CD4-positive, alpha-beta T cell (primary cell): ENCODE results near the gene DOCK9. TPM values are rescaled to one million over a fixed set of nuclear protein-coding genes. Genes with fewer than 3 reads are reported as not detected.

Experiments used
- ATAC-seq: fragments of 200-7000 bp; cut with Tn5 transposase; one replicate; pipeline ENCODE4 v1.10.0; 2022; ENCODE audit warnings: mild to moderate bottlenecking; ENCODE audit not compliant: poor library complexity
- CTCF ChIA-PET: fragments of 350-600 bp; sonication (Branson Sonifier 250); formaldehyde crosslinking; loops from one replicate; lab custom pipeline; 2021; ENCODE audit warnings: antibody characterized with exemption, inconsistent platforms; lab: Charles Lee
- POLR2A ChIA-PET: fragments of 350-600 bp; sonication (Branson Sonifier 250); formaldehyde crosslinking; loops from one replicate; lab custom pipeline; 2021; ENCODE audit warnings: antibody characterized with exemption, inconsistent platforms; lab: Charles Lee
- DNase-seq, 14 experiments: peaks; one replicate each; pipeline ENCODE4 v3.0.0-alpha.2; 2013 to 2020; ENCODE audit warnings: mixed read lengths in 2 of 14
- H3K27ac ChIP-seq, 2 donors: one replicate each; pipeline versions ENCODE4 v1.5.1 to v1.7.0; 2013; ENCODE audit warnings: low read length in 2 of 2, low read depth in 1 of 2, mild to moderate bottlenecking in 1 of 2
- H3K27me3 ChIP-seq, 2 experiments: 1 replicate in 1 of 2; 2 replicates in 1 of 2; pipeline versions ENCODE4 v1.6.1 to v1.7.0; 2013; ENCODE audit warnings: low read length in 2 of 2, control low read depth in 1 of 2, mild to moderate bottlenecking in 1 of 2, moderate library complexity in 1 of 2; ENCODE audit not compliant: insufficient read depth in 2 of 2, control insufficient read depth in 1 of 2
- H3K36me3 ChIP-seq: one replicate; pipeline ENCODE4 v1.6.1; 2013; ENCODE audit warnings: low read length, control low read depth; ENCODE audit not compliant: insufficient read depth
- H3K4me1 ChIP-seq: one replicate; pipeline ENCODE4 v1.6.1; 2013; ENCODE audit warnings: low read length, control low read depth; ENCODE audit not compliant: insufficient read depth
- H3K4me3 ChIP-seq: one replicate; pipeline ENCODE4 v1.5.1; 2013; ENCODE audit warnings: mild to moderate bottlenecking, low read length, moderate library complexity
- H3K9me3 ChIP-seq, 2 experiments: 1 replicate in 1 of 2; 2 replicates in 1 of 2; pipeline versions ENCODE4 v1.6.1 to v1.7.0; 2013; ENCODE audit warnings: low read length in 2 of 2, mild to moderate bottlenecking in 2 of 2, control low read depth in 1 of 2, moderate library complexity in 1 of 2; ENCODE audit not compliant: control insufficient read depth in 1 of 2, insufficient read depth in 1 of 2
- H3K27ac Mint-ChIP-seq: one replicate; pipeline ENCODE4 v1.8.0; 2020; ENCODE audit warnings: mixed read lengths
- H3K27me3 Mint-ChIP-seq: one replicate; pipeline ENCODE4 v1.8.0; 2021; ENCODE audit warnings: mixed read lengths
- H3K36me3 Mint-ChIP-seq: one replicate; pipeline ENCODE4 v1.8.0; 2021; ENCODE audit warnings: low read depth, mixed read lengths
- H3K4me1 Mint-ChIP-seq: one replicate; pipeline ENCODE4 v1.8.0; 2021; ENCODE audit warnings: low read depth, mixed read lengths
- H3K4me3 Mint-ChIP-seq: one replicate; pipeline ENCODE4 v1.8.0; 2020; ENCODE audit warnings: mild to moderate bottlenecking, mixed read lengths
- H3K9me3 Mint-ChIP-seq: one replicate; pipeline ENCODE4 v1.8.0; 2020; ENCODE audit warnings: mixed read lengths
- intact Hi-C, 2 experiments: fragments of 100-400 bp; cut with DNase I in 1 of 2; cut with micrococcal nuclease in 1 of 2; formaldehyde crosslinking; loops; one replicate each; pipeline versions ENCODE4 v1.15.1 to v1.9.0; 2023 to 2025; cut with DNase I, micrococcal nuclease
- total RNA-seq, 174 experiments: library from RNA in 2 of 174; stranded (reverse) in 2 of 174; gene quantifications; one replicate each; pipeline ENCODE4 v1.2.3 and lab custom pipeline; 2021 to 2026
- TF ChIP-seq, protein P1 (sequence below): fragments of 200-600 bp; IDR thresholded peaks from one replicate; pipeline ENCODE4 v1.8.0; 2022; ENCODE audit warnings: antibody characterized with exemption, mild to moderate bottlenecking

Gene DOCK9
- total RNA-seq, 2 experiments from 2014 or later = 76.3 to 79.3 TPM

DNA sequence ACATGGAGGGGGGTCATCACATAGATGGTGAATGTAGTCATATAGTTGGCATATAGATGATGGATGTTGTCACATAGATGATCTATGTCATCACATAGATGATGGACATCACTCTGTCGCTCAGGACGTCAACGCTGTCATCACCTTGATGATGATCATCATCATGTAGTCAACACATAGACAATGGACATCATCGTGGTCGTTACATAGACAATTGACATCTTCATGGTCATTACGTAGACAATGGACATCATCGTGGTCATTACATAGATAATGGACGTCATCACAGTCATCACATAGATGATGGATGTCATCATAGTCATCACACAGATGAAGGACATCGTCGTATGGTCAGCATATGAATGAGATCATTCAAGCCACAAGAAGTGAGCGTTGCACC lies 196.8 kb downstream of the DOCK9 start:
- no peak overlapping the region for H3K4me3 Mint-ChIP-seq
- Histone ChIP-seq H3K27ac (no peak overlapping the region), H3K27me3 (peaks cover 0 to 9% of the 10 kb centered on the region in 2 experiments), H3K36me3 (no peaks in the 10 kb centered on the region), H3K9me3 (no peaks in the 10 kb centered on the region), H3K4me1 (no peaks in the 10 kb centered on the region), H3K4me3 (no peak overlapping the region)
- ChIA-PET CTCF (no interaction called here), POLR2A (no interaction called here)
- peaks cover 34% of the 10 kb centered on the region for H3K27me3 Mint-ChIP-seq
- H3K4me1 Mint-ChIP-seq = no peaks in the 10 kb centered on the region
- DNase-seq (no peak), ATAC-seq (no peak)
- TF ChIP-seq, protein P1, sequence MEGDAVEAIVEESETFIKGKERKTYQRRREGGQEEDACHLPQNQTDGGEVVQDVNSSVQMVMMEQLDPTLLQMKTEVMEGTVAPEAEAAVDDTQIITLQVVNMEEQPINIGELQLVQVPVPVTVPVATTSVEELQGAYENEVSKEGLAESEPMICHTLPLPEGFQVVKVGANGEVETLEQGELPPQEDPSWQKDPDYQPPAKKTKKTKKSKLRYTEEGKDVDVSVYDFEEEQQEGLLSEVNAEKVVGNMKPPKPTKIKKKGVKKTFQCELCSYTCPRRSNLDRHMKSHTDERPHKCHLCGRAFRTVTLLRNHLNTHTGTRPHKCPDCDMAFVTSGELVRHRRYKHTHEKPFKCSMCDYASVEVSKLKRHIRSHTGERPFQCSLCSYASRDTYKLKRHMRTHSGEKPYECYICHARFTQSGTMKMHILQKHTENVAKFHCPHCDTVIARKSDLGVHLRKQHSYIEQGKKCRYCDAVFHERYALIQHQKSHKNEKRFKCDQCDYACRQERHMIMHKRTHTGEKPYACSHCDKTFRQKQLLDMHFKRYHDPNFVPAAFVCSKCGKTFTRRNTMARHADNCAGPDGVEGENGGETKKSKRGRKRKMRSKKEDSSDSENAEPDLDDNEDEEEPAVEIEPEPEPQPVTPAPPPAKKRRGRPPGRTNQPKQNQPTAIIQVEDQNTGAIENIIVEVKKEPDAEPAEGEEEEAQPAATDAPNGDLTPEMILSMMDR = no peak
- H3K27ac Mint-ChIP-seq = no peak overlapping the region
- H3K36me3 Mint-ChIP-seq = no peaks in the 10 kb centered on the region
- H3K9me3 Mint-ChIP-seq = no peaks in the 10 kb centered on the region
- intact Hi-C loops = no loop called here

GRCh38 chr13:98780451-98780850 lies 197.4 kb downstream of the DOCK9 start:
- POLR2A ChIA-PET = no interaction called here
- Mint-ChIP-seq H3K4me1 (no peaks in the 10 kb centered on the region), H3K27me3 (peaks cover 39% of the 10 kb centered on the region)

GRCh38 chr13:98779695-98780094 lies 198.2 kb downstream of the DOCK9 start:
- intact Hi-C loops = no loop called here
- H3K4me1 Mint-ChIP-seq = no peaks in the 10 kb centered on the region
- POLR2A ChIA-PET = no interaction called here
- peaks cover 39% of the 10 kb centered on the region for H3K27me3 Mint-ChIP-seq
- Histone ChIP-seq H3K27ac (no peak overlapping the region), H3K9me3 (no peaks in the 10 kb centered on the region), H3K36me3 (no peaks in the 10 kb centered on the region), H3K4me1 (no peaks in the 10 kb centered on the region), H3K27me3 (peaks cover 0 to 9% of the 10 kb centered on the region in 2 experiments), H3K4me3 (no peak overlapping the region)
- H3K9me3 Mint-ChIP-seq = no peaks in the 10 kb centered on the region
- H3K27ac Mint-ChIP-seq = no peak overlapping the region
- H3K36me3 Mint-ChIP-seq = no peaks in the 10 kb centered on the region
- CTCF ChIA-PET = no interaction called here
- no peak overlapping the region for H3K4me3 Mint-ChIP-seq
- DNase-seq (no peak), ATAC-seq (no peak)
- TF ChIP-seq, protein P1 = no peak

More at GRCh38 chr13:98780451-98780850, 197.4 kb downstream of the DOCK9 start:
- CTCF ChIA-PET = no interaction called here
- no peak for ATAC-seq
- Mint-ChIP-seq H3K9me3 (no peaks in the 10 kb centered on the region), H3K27ac (no peak overlapping the region), H3K36me3 (no peaks in the 10 kb centered on the region), H3K4me3 (no peak overlapping the region)
- no peak for DNase-seq
- Histone ChIP-seq H3K9me3 (no peaks in the 10 kb centered on the region), H3K36me3 (no peaks in the 10 kb centered on the region), H3K4me1 (no peaks in the 10 kb centered on the region), H3K27ac (no peak overlapping the region), H3K27me3 (peaks cover 0 to 9% of the 10 kb centered on the region in 2 experiments), H3K4me3 (no peak overlapping the region)
- intact Hi-C loops = no loop called here
- TF ChIP-seq, protein P1 = no peak
